Superior temporal gyrus (tissue), 1 donor: Measurements from ENCODE around the gene SHF.

Source experiments
- DNase-seq: peaks from one replicate; pipeline ENCODE4 v3.0.0-alpha.2; 2016; ENCODE audit errors: extremely low spot score

Gene SHF

GRCh38 chr15:45199136-45199810 is 11.5 kb upstream of the SHF start:
- DNase-seq = peak; percentile 76

- DNase-seq = peak; percentile 100
These were observed 10.8 kb upstream of the SHF start for GRCh38 chr15:45198337-45199135.

- no peak for DNase-seq
These were observed 9.7 kb upstream of the SHF start for GRCh38 chr15:45197512-45197911.

GRCh38 chr15:45187578-45187893 is 230 bp downstream of the SHF start:
- DNase-seq = no peak

GRCh38 chr15:45186771-45187577 is 792 bp downstream of the SHF start:
- no peak for DNase-seq

- no peak for DNase-seq
These were observed 1.6 kb downstream of the SHF start for GRCh38 chr15:45185903-45186770.

GRCh38 chr15:45185069-45185779 is 2.5 kb downstream of the SHF start:
- no peak for DNase-seq

- DNase-seq = no peak
These were observed 3.2 kb downstream of the SHF start for GRCh38 chr15:45184562-45185041.

- no peak for DNase-seq
These were observed 4.3 kb downstream of the SHF start for GRCh38 chr15:45183511-45183910.

- no peak for DNase-seq
These were observed 4.8 kb downstream of the SHF start for GRCh38 chr15:45182996-45183395.

- no peak for DNase-seq
These were observed 6.1 kb downstream of the SHF start for GRCh38 chr15:45181491-45182285.

GRCh38 chr15:45180648-45181436 is 6.9 kb downstream of the SHF start:
- DNase-seq = no peak

GRCh38 chr15:45180201-45180600 is 7.6 kb downstream of the SHF start:
- DNase-seq = no peak

GRCh38 chr15:45179221-45179985 is 8.4 kb downstream of the SHF start:
- DNase-seq = no peak

- DNase-seq = no peak
These were observed 10.5 kb downstream of the SHF start for GRCh38 chr15:45177285-45177684.

- DNase-seq = no peak
These were observed 13.2 kb downstream of the SHF start for GRCh38 chr15:45174577-45174976.

- no peak for DNase-seq
These were observed 13.7 kb downstream of the SHF start for GRCh38 chr15:45174069-45174468.

GRCh38 chr15:45171912-45172311 is 15.9 kb downstream of the SHF start:
- DNase-seq = no peak
